Measurements from ENCODE around the gene CCR1. TPM values are rescaled to one million over a fixed set of nuclear protein-coding genes. Genes with fewer than 3 reads are reported as not detected.

The CCR1 gene
- polyA plus RNA-seq, 1 donor from 2014 or later: not detected

- no peaks in the 10 kb centered on the region for H3K9me3 ChIP-seq (ENCODE audit: low read length)
- H3K27me3 ChIP-seq (ENCODE audit: insufficient read depth, low read depth, low read length): no peaks in the 10 kb centered on the region
- no peaks in the 10 kb centered on the region for H3K36me3 ChIP-seq (ENCODE audit: insufficient read depth, low read length)
- H4K20me1 ChIP-seq (ENCODE audit: insufficient read depth): no peaks in the 10 kb centered on the region
- H3K4me3 ChIP-seq (ENCODE audit: low read length): no peak overlapping the region
- no peak for TF ChIP-seq CTCF (IDR thresholded peaks at IDR 0.05; ENCODE audit: poor library complexity, severe bottlenecking)
- no peak for TF ChIP-seq POLR2AphosphoS5 (IDR thresholded peaks at IDR 0.05)
- TF ChIP-seq SMC3 (conservative IDR thresholded peaks at IDR 0.05; ENCODE audit: poor library complexity): no peak
- TF ChIP-seq EZH2 (IDR thresholded peaks at IDR 0.05; ENCODE audit: borderline replicate concordance, insufficient read depth, low read length, poor library complexity, severe bottlenecking): no peak
- TF ChIP-seq TAF1 (IDR thresholded peaks at IDR 0.05; ENCODE audit: low read depth): no peak
- no peak for TF ChIP-seq MXI1 (conservative IDR thresholded peaks at IDR 0.05; ENCODE audit: poor library complexity, severe bottlenecking)
- TF ChIP-seq REST (IDR thresholded peaks at IDR 0.05; ENCODE audit: borderline replicate concordance): no peak
- no peak for TF ChIP-seq EP300 (conservative IDR thresholded peaks at IDR 0.05; ENCODE audit: poor library complexity, severe bottlenecking)
- TF ChIP-seq RAD21 (conservative IDR thresholded peaks at IDR 0.05): no peak
- no peaks in the 10 kb centered on the region for H3K9me2 ChIP-seq (ENCODE audit: insufficient read depth, low read length)
- no peak overlapping the region for H2AFZ ChIP-seq (ENCODE audit: low read depth, low read length)
- no peak overlapping the region for H3K9ac ChIP-seq (ENCODE audit: low read length)
- no peaks in the 10 kb centered on the region for H3K79me2 ChIP-seq (replicated peaks; ENCODE audit: insufficient read depth, low read length)
- H3K4me2 ChIP-seq (ENCODE audit: low read length): no peak overlapping the region
- H3K27ac ChIP-seq (ENCODE audit: low read length): no peak overlapping the region
- H3F3A ChIP-seq (ENCODE audit: insufficient read depth, low read length, poor library complexity, severe bottlenecking): no peaks in the 10 kb centered on the region
Measured at GRCh38 chr3:46245146-46245545, 37.0 kb upstream of the CCR1 start.

GRCh38 chr3:46243560-46243959 lies 35.4 kb upstream of the CCR1 start:
- Histone ChIP-seq H3K4me3 (ENCODE audit: low read length) (no peak overlapping the region), H3F3A (ENCODE audit: insufficient read depth, low read length, poor library complexity, severe bottlenecking) (no peaks in the 10 kb centered on the region), H3K79me2 (replicated peaks; ENCODE audit: insufficient read depth, low read length) (no peaks in the 10 kb centered on the region), H2AFZ (ENCODE audit: low read depth, low read length) (no peak overlapping the region), H4K20me1 (ENCODE audit: insufficient read depth) (no peaks in the 10 kb centered on the region), H3K9me2 (ENCODE audit: insufficient read depth, low read length) (no peaks in the 10 kb centered on the region), H3K9me3 (ENCODE audit: low read length) (no peaks in the 10 kb centered on the region), H3K27ac (ENCODE audit: low read length) (no peak overlapping the region), H3K27me3 (ENCODE audit: insufficient read depth, low read depth, low read length) (no peaks in the 10 kb centered on the region), H3K9ac (ENCODE audit: low read length) (no peak overlapping the region), H3K4me2 (ENCODE audit: low read length) (no peak overlapping the region), H3K36me3 (ENCODE audit: insufficient read depth, low read length) (no peaks in the 10 kb centered on the region)
- TF ChIP-seq RAD21 (conservative IDR thresholded peaks at IDR 0.05): no peak
- TF ChIP-seq POLR2AphosphoS5 (IDR thresholded peaks at IDR 0.05): no peak
- no peak for TF ChIP-seq CTCF (IDR thresholded peaks at IDR 0.05; ENCODE audit: poor library complexity, severe bottlenecking)
- TF ChIP-seq SMC3 (conservative IDR thresholded peaks at IDR 0.05; ENCODE audit: poor library complexity): no peak
- no peak for TF ChIP-seq EZH2 (IDR thresholded peaks at IDR 0.05; ENCODE audit: borderline replicate concordance, insufficient read depth, low read length, poor library complexity, severe bottlenecking)
- no peak for TF ChIP-seq EP300 (conservative IDR thresholded peaks at IDR 0.05; ENCODE audit: poor library complexity, severe bottlenecking)
- TF ChIP-seq MXI1 (conservative IDR thresholded peaks at IDR 0.05; ENCODE audit: poor library complexity, severe bottlenecking): no peak
